Measurements from ENCODE around the gene TUBB4B.

GRCh38 chr9:137256362-137256761, 15.3 kb downstream of the TUBB4B start:
- TF ChIP-seq SIN3A (IDR thresholded peaks at IDR 0.05; ENCODE audit: borderline replicate concordance, insufficient read depth, low read length) (no peak), TAF1 (IDR thresholded peaks at IDR 0.05; ENCODE audit: borderline replicate concordance, insufficient read depth, low read length) (no peak), POLR2AphosphoS5 (IDR thresholded peaks at IDR 0.05; ENCODE audit: low read depth, low read length) (no peak), REST (IDR thresholded peaks at IDR 0.05; ENCODE audit: insufficient read depth in 1 of 2, low read depth in 2 of 2, low read length in 2 of 2) (peak; percentile 79 to 87), FOXP2 (optimal IDR thresholded peaks at IDR 0.05; ENCODE audit: borderline replicate concordance, extremely low read depth, extremely low read length, insufficient read depth) (no peak)

Measured in PFSK-1 (cell line).